ENCODE results near the gene WDR4. TPM values are rescaled to one million over a fixed set of nuclear protein-coding genes. Genes with fewer than 3 reads are reported as not detected.

Gene WDR4
- total and polyA plus RNA-seq, 2 experiments from 2014 or later, result 22.5 to 50.2 TPM

DNA sequence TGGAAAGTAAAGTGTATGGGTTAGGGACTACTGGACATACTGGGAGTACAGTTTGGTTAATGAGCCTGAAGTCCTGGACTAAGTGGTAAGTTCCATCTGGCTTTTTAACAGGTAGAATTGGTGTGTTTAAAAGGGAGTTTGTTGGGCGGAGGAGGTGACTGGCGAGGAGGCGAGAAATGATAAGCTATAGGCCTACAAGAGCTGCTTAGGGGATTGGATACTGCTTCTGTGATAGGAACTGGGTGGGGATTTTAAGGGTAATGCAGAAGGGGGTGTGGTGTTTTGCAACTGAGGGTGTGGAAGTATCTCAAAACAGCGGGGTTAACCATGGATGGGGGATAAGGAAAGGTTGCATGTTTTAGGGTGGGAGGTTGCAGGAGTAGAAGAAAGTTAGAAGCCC, 42.6 kb upstream of the WDR4 start:
- Histone ChIP-seq H3K9me2 (ENCODE audit: insufficient read depth) (no peaks in the 10 kb centered on the region), H3K4me3 (no peak overlapping the region), H3K36me3 (ENCODE audit: insufficient read depth) (peaks cover 5% of the 10 kb centered on the region), H2AFZ (no peak overlapping the region), H3F3A (replicated peaks; ENCODE audit: low read depth) (no peaks in the 10 kb centered on the region), H3K79me2 (replicated peaks; ENCODE audit: insufficient read depth) (peaks cover 6% of the 10 kb centered on the region; the same call in 1 of the 2 replicates), H4K20me1 (replicated peaks; ENCODE audit: insufficient read depth) (no peaks in the 10 kb centered on the region), H3K27ac (ENCODE audit: low read depth) (no peak overlapping the region), H3K4me1 (ENCODE audit: insufficient read depth) (peaks cover 23% of the 10 kb centered on the region; the same call in 1 of the 2 replicates), H3K27me3 (ENCODE audit: insufficient read depth) (no peaks in the 10 kb centered on the region), H3K4me2 (no peak overlapping the region)
- H3K36me3 Mint-ChIP-seq (ENCODE audit: low read depth), result peaks cover 10% of the 10 kb centered on the region
- H3K4me3 Mint-ChIP-seq, result no peak overlapping the region
- no peak for DNase-seq (ENCODE audit: low spot score)
- H3K27ac Mint-ChIP-seq, result no peak overlapping the region; the same call in 1 of the 2 replicates
- peaks cover 11% of the 10 kb centered on the region for H3K27me3 Mint-ChIP-seq (ENCODE audit: insufficient read depth, low read depth, poor library complexity)
- H3K9me3 Mint-ChIP-seq, result no peaks in the 10 kb centered on the region; the same call in 2 of the 3 replicates
- H3K4me1 Mint-ChIP-seq, result peaks cover 22% of the 10 kb centered on the region
- no peak for ATAC-seq
- TF ChIP-seq JUNB (IDR thresholded peaks at IDR 0.05; ENCODE audit: unreplicated experiment), result no peak
- TF ChIP-seq STAT1 (IDR thresholded peaks at IDR 0.05; ENCODE audit: unreplicated experiment), result no peak
- no peak for TF ChIP-seq POLR2AphosphoS5 (IDR thresholded peaks at IDR 0.05; ENCODE audit: low read depth)
- TF ChIP-seq, protein P1, sequence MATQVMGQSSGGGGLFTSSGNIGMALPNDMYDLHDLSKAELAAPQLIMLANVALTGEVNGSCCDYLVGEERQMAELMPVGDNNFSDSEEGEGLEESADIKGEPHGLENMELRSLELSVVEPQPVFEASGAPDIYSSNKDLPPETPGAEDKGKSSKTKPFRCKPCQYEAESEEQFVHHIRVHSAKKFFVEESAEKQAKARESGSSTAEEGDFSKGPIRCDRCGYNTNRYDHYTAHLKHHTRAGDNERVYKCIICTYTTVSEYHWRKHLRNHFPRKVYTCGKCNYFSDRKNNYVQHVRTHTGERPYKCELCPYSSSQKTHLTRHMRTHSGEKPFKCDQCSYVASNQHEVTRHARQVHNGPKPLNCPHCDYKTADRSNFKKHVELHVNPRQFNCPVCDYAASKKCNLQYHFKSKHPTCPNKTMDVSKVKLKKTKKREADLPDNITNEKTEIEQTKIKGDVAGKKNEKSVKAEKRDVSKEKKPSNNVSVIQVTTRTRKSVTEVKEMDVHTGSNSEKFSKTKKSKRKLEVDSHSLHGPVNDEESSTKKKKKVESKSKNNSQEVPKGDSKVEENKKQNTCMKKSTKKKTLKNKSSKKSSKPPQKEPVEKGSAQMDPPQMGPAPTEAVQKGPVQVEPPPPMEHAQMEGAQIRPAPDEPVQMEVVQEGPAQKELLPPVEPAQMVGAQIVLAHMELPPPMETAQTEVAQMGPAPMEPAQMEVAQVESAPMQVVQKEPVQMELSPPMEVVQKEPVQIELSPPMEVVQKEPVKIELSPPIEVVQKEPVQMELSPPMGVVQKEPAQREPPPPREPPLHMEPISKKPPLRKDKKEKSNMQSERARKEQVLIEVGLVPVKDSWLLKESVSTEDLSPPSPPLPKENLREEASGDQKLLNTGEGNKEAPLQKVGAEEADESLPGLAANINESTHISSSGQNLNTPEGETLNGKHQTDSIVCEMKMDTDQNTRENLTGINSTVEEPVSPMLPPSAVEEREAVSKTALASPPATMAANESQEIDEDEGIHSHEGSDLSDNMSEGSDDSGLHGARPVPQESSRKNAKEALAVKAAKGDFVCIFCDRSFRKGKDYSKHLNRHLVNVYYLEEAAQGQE (IDR thresholded peaks at IDR 0.05; ENCODE audit: unreplicated experiment), result no peak
- TF ChIP-seq, protein P2, sequence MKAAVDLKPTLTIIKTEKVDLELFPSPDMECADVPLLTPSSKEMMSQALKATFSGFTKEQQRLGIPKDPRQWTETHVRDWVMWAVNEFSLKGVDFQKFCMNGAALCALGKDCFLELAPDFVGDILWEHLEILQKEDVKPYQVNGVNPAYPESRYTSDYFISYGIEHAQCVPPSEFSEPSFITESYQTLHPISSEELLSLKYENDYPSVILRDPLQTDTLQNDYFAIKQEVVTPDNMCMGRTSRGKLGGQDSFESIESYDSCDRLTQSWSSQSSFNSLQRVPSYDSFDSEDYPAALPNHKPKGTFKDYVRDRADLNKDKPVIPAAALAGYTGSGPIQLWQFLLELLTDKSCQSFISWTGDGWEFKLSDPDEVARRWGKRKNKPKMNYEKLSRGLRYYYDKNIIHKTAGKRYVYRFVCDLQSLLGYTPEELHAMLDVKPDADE (IDR thresholded peaks at IDR 0.05), result no peak
- TF ChIP-seq EZH2 (IDR thresholded peaks at IDR 0.05; ENCODE audit: low read depth, unreplicated experiment), result no peak
- TF ChIP-seq ZNF114 (CRISPR knock-in tag; IDR thresholded peaks at IDR 0.05), result no peak

DNA sequence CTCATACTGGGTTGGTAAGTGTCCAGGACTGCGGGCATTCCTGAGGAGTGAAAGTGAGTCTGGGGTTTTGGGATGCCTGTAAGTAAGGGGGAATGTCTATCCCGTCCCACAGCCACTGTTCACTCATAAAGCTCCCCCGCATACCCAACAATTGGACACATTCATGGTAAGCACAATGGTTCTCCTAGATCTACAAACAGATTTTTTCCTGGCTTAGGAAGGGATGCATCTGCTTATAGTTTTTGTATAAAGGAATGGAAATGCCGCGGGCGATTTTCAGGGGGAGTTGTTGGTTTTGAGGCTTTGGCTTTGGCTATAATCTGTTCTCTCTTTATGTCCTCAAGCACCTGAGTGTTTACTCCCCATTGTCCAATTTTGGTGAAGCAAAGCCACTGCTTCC, 39.0 kb upstream of the WDR4 start:
- H3K36me3 ChIP-seq (ENCODE audit: insufficient read depth), result peaks cover 5% of the 10 kb centered on the region
- no peak overlapping the region for H2AFZ ChIP-seq
- Mint-ChIP-seq H3K36me3 (ENCODE audit: low read depth) (peaks cover 9% of the 10 kb centered on the region), H3K4me3 (no peak overlapping the region), H3K27ac (no peak overlapping the region), H3K27me3 (ENCODE audit: insufficient read depth, low read depth, poor library complexity) (peaks cover 12% of the 10 kb centered on the region), H3K9me3 (no peaks in the 10 kb centered on the region; the same call in 2 of the 3 replicates), H3K4me1 (peaks cover 6% of the 10 kb centered on the region)
- DNase-seq (ENCODE audit: low spot score) (no peak), ATAC-seq (no peak)
- H4K20me1 ChIP-seq (replicated peaks; ENCODE audit: insufficient read depth), result no peaks in the 10 kb centered on the region
- H3K4me1 ChIP-seq (ENCODE audit: insufficient read depth), result 0 out of 2 replicates have a peak, but pooled peaks cover 9% of the 10 kb centered on the region
- 0 out of 2 replicates have a peak, but pooled peaks cover 7% of the 10 kb centered on the region for H3F3A ChIP-seq (replicated peaks; ENCODE audit: low read depth)
- H3K27me3 ChIP-seq (ENCODE audit: insufficient read depth), result no peaks in the 10 kb centered on the region
- H3K4me2 ChIP-seq, result no peak overlapping the region
- H3K9me2 ChIP-seq (ENCODE audit: insufficient read depth), result no peaks in the 10 kb centered on the region
- no peaks in the 10 kb centered on the region; the same call in 1 of the 2 replicates for H3K79me2 ChIP-seq (replicated peaks; ENCODE audit: insufficient read depth)
- no peak overlapping the region for H3K27ac ChIP-seq (ENCODE audit: low read depth)
- H3K4me3 ChIP-seq, result no peak overlapping the region
- TF ChIP-seq EZH2 (IDR thresholded peaks at IDR 0.05; ENCODE audit: low read depth, unreplicated experiment), result no peak
- TF ChIP-seq, protein P1 (IDR thresholded peaks at IDR 0.05; ENCODE audit: unreplicated experiment), result no peak
- TF ChIP-seq POLR2AphosphoS5 (IDR thresholded peaks at IDR 0.05; ENCODE audit: low read depth), result no peak
- TF ChIP-seq, protein P3, sequence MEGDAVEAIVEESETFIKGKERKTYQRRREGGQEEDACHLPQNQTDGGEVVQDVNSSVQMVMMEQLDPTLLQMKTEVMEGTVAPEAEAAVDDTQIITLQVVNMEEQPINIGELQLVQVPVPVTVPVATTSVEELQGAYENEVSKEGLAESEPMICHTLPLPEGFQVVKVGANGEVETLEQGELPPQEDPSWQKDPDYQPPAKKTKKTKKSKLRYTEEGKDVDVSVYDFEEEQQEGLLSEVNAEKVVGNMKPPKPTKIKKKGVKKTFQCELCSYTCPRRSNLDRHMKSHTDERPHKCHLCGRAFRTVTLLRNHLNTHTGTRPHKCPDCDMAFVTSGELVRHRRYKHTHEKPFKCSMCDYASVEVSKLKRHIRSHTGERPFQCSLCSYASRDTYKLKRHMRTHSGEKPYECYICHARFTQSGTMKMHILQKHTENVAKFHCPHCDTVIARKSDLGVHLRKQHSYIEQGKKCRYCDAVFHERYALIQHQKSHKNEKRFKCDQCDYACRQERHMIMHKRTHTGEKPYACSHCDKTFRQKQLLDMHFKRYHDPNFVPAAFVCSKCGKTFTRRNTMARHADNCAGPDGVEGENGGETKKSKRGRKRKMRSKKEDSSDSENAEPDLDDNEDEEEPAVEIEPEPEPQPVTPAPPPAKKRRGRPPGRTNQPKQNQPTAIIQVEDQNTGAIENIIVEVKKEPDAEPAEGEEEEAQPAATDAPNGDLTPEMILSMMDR (conservative IDR thresholded peaks at IDR 0.05; ENCODE audit: low read depth in 2 of 2), result no peak
- no peak for TF ChIP-seq ZNF331 (CRISPR knock-in tag; IDR thresholded peaks at IDR 0.05; ENCODE audit: low read depth)
- no peak for TF ChIP-seq EZH2phosphoT487 (IDR thresholded peaks at IDR 0.05; ENCODE audit: unreplicated experiment)
- TF ChIP-seq CREB1 (CRISPR knock-in tag; IDR thresholded peaks at IDR 0.05; ENCODE audit: low read depth), result no peak
- TF ChIP-seq STAT1 (IDR thresholded peaks at IDR 0.05; ENCODE audit: unreplicated experiment), result no peak
- no peak for TF ChIP-seq ZNF114 (CRISPR knock-in tag; IDR thresholded peaks at IDR 0.05)

Measured in GM23338 (cell line).